ENCODE measurements around the gene CDK12. TPM values are rescaled to one million over a fixed set of nuclear protein-coding genes. Genes with fewer than 3 reads are reported as not detected.
A peak's percentile ranks its signal among the peaks of the same experiment; 100 is the strongest.
"Not testable (repeated sequence)": the region's sequence is repeated elsewhere in the genome, so short reads cannot be mapped to it uniquely, and the experiment has no call there.

The CDK12 gene
- total RNA-seq (100 to 1,000 TPM in 1 of 2 donors, 10 to 100 TPM in 1; 97.4 to 105 TPM), total RNA-seq (149 to 159 reads per million in 2 donors)

DNA sequence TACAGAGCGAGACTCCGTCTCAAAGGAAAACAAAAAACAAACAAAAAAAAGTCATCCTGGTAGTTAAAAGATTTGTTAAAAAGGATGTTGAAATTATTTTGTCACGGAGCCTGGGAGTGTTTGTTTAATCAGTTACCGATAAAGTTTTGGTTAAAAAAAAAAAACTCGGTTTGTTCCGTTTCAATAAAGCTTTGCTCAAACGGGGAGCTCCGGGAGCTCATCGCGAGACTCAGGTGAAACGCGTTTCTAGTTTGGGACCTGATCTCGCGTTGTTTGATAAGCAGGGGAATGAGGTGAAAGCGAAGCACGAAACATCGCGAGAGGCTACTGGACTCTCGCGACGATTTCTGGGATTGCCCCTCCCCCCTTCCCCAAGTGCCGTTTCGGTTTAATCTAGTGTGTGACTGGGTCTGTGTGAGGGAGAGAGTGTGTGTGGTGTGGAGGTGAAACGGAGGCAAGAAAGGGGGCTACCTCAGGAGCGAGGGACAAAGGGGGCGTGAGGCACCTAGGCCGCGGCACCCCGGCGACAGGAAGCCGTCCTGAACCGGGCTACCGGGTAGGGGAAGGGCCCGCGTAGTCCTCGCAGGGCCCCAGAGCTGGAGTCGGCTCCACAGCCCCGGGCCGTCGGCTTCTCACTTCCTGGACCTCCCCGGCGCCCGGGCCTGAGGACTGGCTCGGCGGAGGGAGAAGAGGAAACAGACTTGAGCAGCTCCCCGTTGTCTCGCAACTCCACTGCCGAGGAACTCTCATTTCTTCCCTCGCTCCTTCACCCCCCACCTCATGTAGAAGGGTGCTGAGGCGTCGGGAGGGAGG lies at the start of gene CDK12:
Gene CDK12, plus strand, starts transcription at position 374 of the 813 bp plus-strand sequence. CDS start 586 bp downstream, outside the sequence.
- H3K4me3 Mint-ChIP-seq, result peak within 1 kb of the TSS; percentile 99
- peak; percentile 84 for ATAC-seq
- H3K27me3 Mint-ChIP-seq, result no peaks in the 10 kb centered on the region
- H3K27ac Mint-ChIP-seq, result peak within 1 kb of the TSS; percentile 99
- H3K36me3 Mint-ChIP-seq (ENCODE audit: low read depth), result peaks cover 3% of the 10 kb centered on the region
- peaks cover 32% of the 10 kb centered on the region for H3K4me1 Mint-ChIP-seq
- H3K9me3 ChIP-seq (ENCODE audit: control insufficient read depth, low read length, poor library complexity, severe bottlenecking), result no peaks in the 10 kb centered on the region
- peak; percentile 76 to 88 (median 87) for DNase-seq

DNA sequence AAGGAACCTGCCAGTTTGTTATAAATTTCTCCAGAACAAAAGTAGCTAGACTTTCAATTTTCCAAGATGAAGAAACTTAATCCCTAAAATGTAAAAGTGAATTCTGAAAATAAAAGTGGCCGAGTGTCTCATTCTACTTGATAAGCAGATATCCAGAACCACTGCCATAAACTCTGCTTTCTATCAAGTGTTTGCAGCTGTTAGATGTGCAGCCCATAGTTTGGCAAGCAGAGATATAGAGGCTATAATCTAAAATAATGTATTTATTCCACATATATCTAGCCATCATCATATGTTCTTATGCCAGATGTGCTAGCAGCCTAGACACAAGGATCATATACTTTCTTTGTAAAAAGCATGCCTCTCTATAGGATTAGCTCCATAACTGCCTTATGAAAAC lies 45.1 kb upstream of the CDK12 start:
- Mint-ChIP-seq H3K27ac (no peak overlapping the region), H3K36me3 (ENCODE audit: low read depth) (peaks cover 8% of the 10 kb centered on the region), H3K4me3 (no peak overlapping the region), H3K27me3 (no peaks in the 10 kb centered on the region), H3K4me1 (no peaks in the 10 kb centered on the region)
- no peak for DNase-seq
- ATAC-seq, result no peak
- H3K9me3 ChIP-seq (ENCODE audit: control insufficient read depth, low read length, poor library complexity, severe bottlenecking), result no peaks in the 10 kb centered on the region

DNA sequence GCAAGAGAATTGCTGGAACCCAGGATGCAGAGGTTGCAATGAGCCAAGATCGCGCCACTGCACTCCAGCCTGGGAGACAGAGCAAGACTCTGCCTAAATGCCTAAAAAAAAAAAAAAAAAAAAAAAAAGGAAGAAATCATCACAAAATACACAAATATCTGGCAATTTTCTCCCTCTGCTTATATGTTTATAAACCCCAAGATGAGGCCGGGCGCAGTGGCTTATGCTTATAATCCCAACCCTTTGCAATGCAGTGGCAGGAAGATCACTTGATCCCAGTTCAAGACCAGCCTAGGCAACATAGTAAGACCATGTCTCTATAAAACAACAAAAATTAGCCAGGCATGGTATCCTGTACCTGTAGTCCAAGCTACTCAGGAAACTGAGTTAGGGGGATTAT lies 31.7 kb upstream of the CDK12 start:
- H3K4me3 Mint-ChIP-seq, result no peak overlapping the region
- no peaks in the 10 kb centered on the region for H3K4me1 Mint-ChIP-seq
- H3K9me3 ChIP-seq (ENCODE audit: control insufficient read depth, low read length, poor library complexity, severe bottlenecking), result no peaks in the 10 kb centered on the region
- H3K27ac Mint-ChIP-seq, result no peak overlapping the region
- DNase-seq (no peak), ATAC-seq (no peak)
- H3K27me3 Mint-ChIP-seq, result no peaks in the 10 kb centered on the region
- peaks cover 4% of the 10 kb centered on the region for H3K36me3 Mint-ChIP-seq (ENCODE audit: low read depth)

DNA sequence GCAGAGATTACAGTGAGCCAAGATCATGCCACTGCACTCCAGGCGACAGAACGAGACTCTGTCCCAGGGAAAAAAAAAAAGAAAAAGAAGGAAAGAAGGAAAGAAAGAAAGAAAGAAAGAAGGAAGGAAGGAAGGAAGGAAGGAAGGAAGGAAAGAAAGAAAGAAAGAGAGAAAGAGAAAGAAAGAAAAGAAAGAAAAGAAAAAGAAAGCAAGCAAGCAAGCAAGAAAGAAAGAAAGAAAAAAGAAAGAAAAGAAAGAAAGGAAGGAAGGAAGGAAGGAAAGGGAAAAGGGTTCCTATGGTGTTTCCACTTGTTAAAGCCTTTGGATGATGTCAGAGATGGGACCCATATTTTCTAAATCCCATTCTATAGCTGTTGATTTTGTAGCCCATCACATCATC lies 21.4 kb upstream of the CDK12 start:
- H3K27me3 Mint-ChIP-seq; H3K4me1 Mint-ChIP-seq; H3K9me3 ChIP-seq (ENCODE audit: control insufficient read depth, low read length, poor library complexity, severe bottlenecking); H3K4me3 Mint-ChIP-seq; H3K36me3 Mint-ChIP-seq (ENCODE audit: low read depth); DNase-seq; H3K27ac Mint-ChIP-seq; ATAC-seq: not testable (repeated sequence)

DNA sequence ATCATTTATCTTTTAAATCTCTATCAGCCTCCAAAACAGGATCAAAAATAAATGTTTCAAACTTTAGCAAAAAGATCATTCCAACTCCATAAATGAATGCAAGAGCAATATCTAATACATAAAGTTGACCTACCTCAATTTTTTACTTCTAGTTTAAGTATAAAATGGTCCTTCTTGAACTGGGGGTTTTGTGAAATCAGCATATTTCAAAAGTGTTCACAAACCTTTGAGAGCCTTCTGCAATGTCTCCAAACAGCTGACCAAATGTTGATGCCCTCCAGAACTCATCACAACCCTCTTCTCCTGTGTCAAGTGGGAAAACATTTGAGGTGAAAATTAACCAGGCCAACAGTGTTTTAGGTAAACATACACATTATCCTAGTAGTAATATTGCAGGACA lies 18.0 kb upstream of the CDK12 start:
- Mint-ChIP-seq H3K27me3 (no peaks in the 10 kb centered on the region), H3K4me3 (no peak overlapping the region), H3K36me3 (ENCODE audit: low read depth) (peaks cover 8% of the 10 kb centered on the region), H3K4me1 (peaks cover 8% of the 10 kb centered on the region), H3K27ac (peak overlapping the region; percentile 14)
- DNase-seq (no peak), ATAC-seq (no peak)
- no peaks in the 10 kb centered on the region for H3K9me3 ChIP-seq (ENCODE audit: control insufficient read depth, low read length, poor library complexity, severe bottlenecking)

DNA sequence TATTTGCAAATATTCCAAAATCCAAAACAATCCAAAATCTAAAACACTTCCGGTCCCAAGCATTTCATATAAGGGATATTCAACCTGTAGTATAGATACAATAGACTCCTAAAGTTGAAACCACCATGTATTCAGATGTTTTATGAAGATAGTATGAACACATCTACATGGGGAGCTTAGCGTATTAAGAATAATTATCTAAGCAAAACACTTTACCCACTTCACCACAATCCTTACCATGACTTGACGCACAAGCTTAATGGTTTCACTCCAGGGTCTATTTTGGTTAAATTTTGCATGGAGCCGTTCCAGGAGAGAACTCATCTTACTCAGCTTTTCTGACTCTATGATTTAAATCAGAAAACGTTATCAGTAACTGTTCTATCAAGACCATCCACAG lies 13.7 kb upstream of the CDK12 start:
- Mint-ChIP-seq H3K4me3 (no peak overlapping the region), H3K27me3 (no peaks in the 10 kb centered on the region), H3K27ac (peak overlapping the region; percentile 72), H3K4me1 (peaks cover 19% of the 10 kb centered on the region), H3K36me3 (ENCODE audit: low read depth) (no peaks in the 10 kb centered on the region)
- no peaks in the 10 kb centered on the region for H3K9me3 ChIP-seq (ENCODE audit: control insufficient read depth, low read length, poor library complexity, severe bottlenecking)
- ATAC-seq (no peak), DNase-seq (no peak)

DNA sequence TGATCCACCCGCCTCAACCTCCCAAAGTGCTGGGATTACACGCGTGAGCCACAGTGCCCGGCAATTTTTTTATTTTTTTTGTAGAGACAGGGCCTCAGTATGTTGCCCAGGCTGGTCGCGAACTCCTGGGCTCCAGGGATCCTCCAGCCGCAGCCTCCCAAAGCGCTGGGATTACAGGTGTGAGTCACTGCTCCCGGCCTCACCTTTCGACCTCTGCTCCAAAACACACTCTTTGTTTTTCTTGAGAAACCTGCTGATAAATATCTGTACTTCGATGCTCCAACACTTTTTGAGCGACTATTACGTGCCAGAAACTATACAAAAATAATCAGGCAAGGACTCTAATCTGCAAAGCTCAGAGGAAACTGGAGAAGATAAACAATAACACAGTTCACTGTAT lies 11.2 kb upstream of the CDK12 start:
- peaks cover 14% of the 10 kb centered on the region for H3K4me1 Mint-ChIP-seq
- no peaks in the 10 kb centered on the region for H3K36me3 Mint-ChIP-seq (ENCODE audit: low read depth)
- H3K9me3 ChIP-seq (ENCODE audit: control insufficient read depth, low read length, poor library complexity, severe bottlenecking), result no peaks in the 10 kb centered on the region
- peak overlapping the region; percentile 97 for H3K27ac Mint-ChIP-seq
- DNase-seq, result no peak
- no peak for ATAC-seq
- H3K27me3 Mint-ChIP-seq, result no peaks in the 10 kb centered on the region
- peak overlapping the region; percentile 94 for H3K4me3 Mint-ChIP-seq

DNA sequence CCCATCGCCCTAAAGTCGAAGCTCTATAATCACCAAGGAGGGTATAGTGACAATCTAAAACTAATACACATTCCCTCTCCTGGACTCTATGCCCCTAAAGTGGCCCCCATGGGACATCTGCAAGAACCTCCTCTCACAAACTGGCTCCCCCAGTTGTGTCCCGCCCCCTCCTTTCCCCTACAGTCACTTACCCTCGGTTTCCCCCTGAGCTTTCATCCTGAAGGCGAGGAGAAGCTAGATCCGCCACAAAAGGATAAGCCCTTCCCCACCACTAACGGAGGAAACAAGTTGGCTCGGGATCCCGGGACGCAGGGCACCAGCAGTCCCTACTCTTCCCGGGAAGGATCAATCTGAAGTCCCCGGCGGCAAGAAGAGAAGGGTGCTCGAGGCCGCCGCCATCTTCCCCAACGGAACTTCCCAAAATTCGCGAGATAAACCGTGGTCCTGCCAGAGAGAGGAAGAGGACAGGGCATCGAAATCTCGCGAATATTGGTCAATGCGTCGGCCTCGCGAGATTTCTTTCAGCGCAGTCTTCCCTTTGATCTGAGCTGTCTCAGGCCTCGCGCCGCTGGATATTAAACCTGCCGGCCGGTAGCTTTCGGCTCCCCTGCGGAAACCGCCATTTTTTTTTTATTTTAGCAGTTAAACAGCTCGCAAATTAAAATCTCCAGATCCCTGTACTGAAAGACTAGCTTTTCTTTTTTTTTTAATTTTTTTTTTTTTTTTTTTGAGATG lies 10.3 kb upstream of the CDK12 start, which contains the start of gene MED1:
Gene MED1, minus strand, starts transcription at position 417 of the 735 bp plus-strand sequence. Its CDS starts 201 bp downstream, at position 216.
- DNase-seq, result peak; percentile 79 to 87 (median 83)

DNA sequence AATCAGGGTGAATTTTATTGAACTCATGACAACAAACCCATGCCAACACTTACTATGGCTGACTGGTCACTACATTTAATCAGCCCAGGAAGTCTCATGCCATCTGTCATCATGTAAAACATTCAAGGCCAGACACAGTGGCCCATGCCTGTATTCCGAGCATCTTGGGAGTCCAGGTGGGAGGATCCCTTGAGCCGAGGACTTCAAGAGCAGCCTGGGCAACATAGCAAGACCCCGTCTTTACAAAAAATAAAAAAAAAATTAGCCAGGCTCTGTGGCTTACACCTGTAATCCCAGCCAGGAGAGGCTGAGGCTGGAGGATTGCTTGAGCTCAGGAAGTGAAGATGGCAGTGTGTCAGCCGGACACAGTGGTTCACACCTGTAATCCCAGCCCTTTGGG lies 5.4 kb upstream of the CDK12 start:
- ATAC-seq, result no peak
- Mint-ChIP-seq H3K4me3 (no peak overlapping the region), H3K27me3 (no peaks in the 10 kb centered on the region), H3K4me1 (peaks cover 4% of the 10 kb centered on the region), H3K36me3 (ENCODE audit: low read depth) (no peaks in the 10 kb centered on the region), H3K27ac (no peak overlapping the region)
- no peak for DNase-seq
- H3K9me3 ChIP-seq (ENCODE audit: control insufficient read depth, low read length, poor library complexity, severe bottlenecking), result no peaks in the 10 kb centered on the region

More for the DNA sequence above, 10.3 kb upstream of the CDK12 start, which contains the start of gene MED1:
- peaks cover 14% of the 10 kb centered on the region for H3K4me1 Mint-ChIP-seq
- H3K27me3 Mint-ChIP-seq, result no peaks in the 10 kb centered on the region
- H3K36me3 Mint-ChIP-seq (ENCODE audit: low read depth), result no peaks in the 10 kb centered on the region
- H3K27ac Mint-ChIP-seq, result peak within 1 kb of the TSS; percentile 97
- no peaks in the 10 kb centered on the region for H3K9me3 ChIP-seq (ENCODE audit: control insufficient read depth, low read length, poor library complexity, severe bottlenecking)
- H3K4me3 Mint-ChIP-seq, result peak within 1 kb of the TSS; percentile 94
- ATAC-seq, result peak; percentile 95

DNA sequence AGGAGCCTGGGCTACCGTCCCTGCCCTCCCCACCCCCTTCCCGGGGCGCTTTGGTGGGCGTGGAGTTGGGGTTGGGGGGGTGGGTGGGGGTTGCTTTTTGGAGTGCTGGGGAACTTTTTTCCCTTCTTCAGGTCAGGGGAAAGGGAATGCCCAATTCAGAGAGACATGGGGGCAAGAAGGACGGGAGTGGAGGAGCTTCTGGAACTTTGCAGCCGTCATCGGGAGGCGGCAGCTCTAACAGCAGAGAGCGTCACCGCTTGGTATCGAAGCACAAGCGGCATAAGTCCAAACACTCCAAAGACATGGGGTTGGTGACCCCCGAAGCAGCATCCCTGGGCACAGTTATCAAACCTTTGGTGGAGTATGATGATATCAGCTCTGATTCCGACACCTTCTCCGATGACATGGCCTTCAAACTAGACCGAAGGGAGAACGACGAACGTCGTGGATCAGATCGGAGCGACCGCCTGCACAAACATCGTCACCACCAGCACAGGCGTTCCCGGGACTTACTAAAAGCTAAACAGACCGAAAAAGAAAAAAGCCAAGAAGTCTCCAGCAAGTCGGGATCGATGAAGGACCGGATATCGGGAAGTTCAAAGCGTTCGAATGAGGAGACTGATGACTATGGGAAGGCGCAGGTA lies 762 bp downstream of the CDK12 start:
- Mint-ChIP-seq H3K4me1 (peaks cover 32% of the 10 kb centered on the region), H3K36me3 (ENCODE audit: low read depth) (peaks cover 3% of the 10 kb centered on the region), H3K27me3 (no peaks in the 10 kb centered on the region), H3K4me3 (peak overlapping the region; percentile 99), H3K27ac (peak overlapping the region; percentile 99)
- DNase-seq (no peak), ATAC-seq (peak; percentile 17)
- no peaks in the 10 kb centered on the region for H3K9me3 ChIP-seq (ENCODE audit: control insufficient read depth, low read length, poor library complexity, severe bottlenecking)

DNA sequence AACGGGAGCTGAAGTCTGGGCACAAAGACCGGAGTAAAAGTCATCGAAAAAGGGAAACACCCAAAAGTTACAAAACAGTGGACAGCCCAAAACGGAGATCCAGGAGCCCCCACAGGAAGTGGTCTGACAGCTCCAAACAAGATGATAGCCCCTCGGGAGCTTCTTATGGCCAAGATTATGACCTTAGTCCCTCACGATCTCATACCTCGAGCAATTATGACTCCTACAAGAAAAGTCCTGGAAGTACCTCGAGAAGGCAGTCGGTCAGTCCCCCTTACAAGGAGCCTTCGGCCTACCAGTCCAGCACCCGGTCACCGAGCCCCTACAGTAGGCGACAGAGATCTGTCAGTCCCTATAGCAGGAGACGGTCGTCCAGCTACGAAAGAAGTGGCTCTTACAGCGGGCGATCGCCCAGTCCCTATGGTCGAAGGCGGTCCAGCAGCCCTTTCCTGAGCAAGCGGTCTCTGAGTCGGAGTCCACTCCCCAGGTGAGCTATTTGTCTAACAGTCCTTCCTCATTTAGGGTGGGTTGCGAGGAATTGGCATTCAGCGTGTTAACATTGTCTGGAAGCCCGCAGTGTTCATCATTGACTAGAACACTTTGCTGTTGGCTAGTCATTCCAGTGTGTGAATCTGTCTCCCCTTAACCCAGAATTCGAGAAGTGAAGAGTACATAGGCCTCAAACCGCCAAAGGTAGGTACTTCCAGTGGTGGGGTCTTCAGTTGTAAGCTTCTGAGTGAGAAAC lies 1.5 kb downstream of the CDK12 start:
- Mint-ChIP-seq H3K4me1 (peaks cover 36% of the 10 kb centered on the region), H3K27ac (peak overlapping the region; percentile 99), H3K4me3 (peak overlapping the region; percentile 99), H3K36me3 (ENCODE audit: low read depth) (peaks cover 3% of the 10 kb centered on the region), H3K27me3 (no peaks in the 10 kb centered on the region)
- H3K9me3 ChIP-seq (ENCODE audit: control insufficient read depth, low read length, poor library complexity, severe bottlenecking), result no peaks in the 10 kb centered on the region
- ATAC-seq (no peak), DNase-seq (no peak)

DNA sequence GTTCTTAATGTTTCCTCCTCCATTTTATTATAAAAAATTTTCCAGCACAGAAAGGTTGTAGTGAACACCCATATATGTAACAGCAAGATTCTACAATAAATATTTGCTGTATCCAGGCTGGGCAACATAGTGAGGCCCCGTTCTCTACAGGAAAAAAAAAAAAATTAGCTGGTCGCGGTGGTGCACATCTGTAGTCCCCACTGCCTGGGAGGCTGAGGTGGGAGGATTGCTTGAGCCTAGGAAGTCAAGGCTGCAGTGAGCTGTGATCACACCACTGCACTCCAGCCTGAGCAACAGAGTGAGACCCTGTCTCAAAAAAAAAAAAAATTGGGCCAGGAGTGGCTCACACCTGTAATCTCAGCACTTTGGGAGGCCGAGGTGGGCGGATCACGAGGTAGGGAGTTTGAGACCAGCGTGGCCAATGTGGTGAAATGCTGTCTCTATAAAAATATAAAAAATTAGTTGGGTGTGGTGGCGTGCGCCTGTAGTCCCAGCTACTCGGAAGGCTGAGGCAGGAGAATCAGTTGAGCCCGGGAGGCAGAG lies 3.4 kb downstream of the CDK12 start:
- not testable (repeated sequence) for H3K27me3 Mint-ChIP-seq; ATAC-seq; H3K9me3 ChIP-seq (ENCODE audit: control insufficient read depth, low read length, poor library complexity, severe bottlenecking); H3K36me3 Mint-ChIP-seq (ENCODE audit: low read depth); DNase-seq
- Mint-ChIP-seq H3K27ac (peak overlapping the region; percentile 72), H3K4me1 (peaks cover 36% of the 10 kb centered on the region), H3K4me3 (peak overlapping the region; percentile 99)
